Muscle layer of colon (tissue), 2 donors: ENCODE results near the gene LAMTOR2.

ENCODE experiments used
- H3K27ac ChIP-seq: one replicate; pipeline ENCODE4 v1.7.0; 2013; ENCODE audit warnings: low read depth, mild to moderate bottlenecking, low read length, moderate library complexity
- H3K27me3 ChIP-seq, 2 donors: one replicate each; pipeline ENCODE4 v1.7.0; 2013; ENCODE audit warnings: low read length in 2 of 2, mild to moderate bottlenecking in 2 of 2; ENCODE audit not compliant: insufficient read depth in 2 of 2, control insufficient read depth in 1 of 2
- H3K36me3 ChIP-seq: one replicate; pipeline ENCODE4 v1.7.0; 2013; ENCODE audit warnings: mild to moderate bottlenecking, low read length; ENCODE audit not compliant: insufficient read depth
- H3K4me1 ChIP-seq: one replicate; pipeline ENCODE4 v1.7.0; 2013; ENCODE audit warnings: mild to moderate bottlenecking, low read length; ENCODE audit not compliant: insufficient read depth
- H3K4me3 ChIP-seq, 2 donors: one replicate each; pipeline ENCODE4 v1.7.0; 2013; ENCODE audit warnings: low read length in 2 of 2, low read depth in 1 of 2, mild to moderate bottlenecking in 1 of 2, moderate library complexity in 1 of 2
- H3K9ac ChIP-seq: one replicate; pipeline ENCODE4 v1.7.0; 2013; ENCODE audit warnings: low read length
- H3K9me3 ChIP-seq: one replicate; pipeline ENCODE4 v1.7.0; 2013; ENCODE audit warnings: mild to moderate bottlenecking, low read length
- donor health status: abdominal sarcoma.
- donor health status: Adenocarcinoma of cecum.

LAMTOR2 gene

GRCh38 chr1:156053768-156054499 lies 648 bp upstream of the LAMTOR2 start, which contains the start of gene UBQLN4:
Gene UBQLN4, minus strand, starts transcription at chr1:156053798. Its CDS starts 97 bp downstream, at chr1:156053701.
- H3K27ac ChIP-seq: peak within 1 kb of the TSS; percentile 99
- H3K27me3 ChIP-seq: no peaks in the 10 kb centered on the region
- H3K9me3 ChIP-seq: no peaks in the 10 kb centered on the region
- H3K9ac ChIP-seq: peak within 1 kb of the TSS; percentile 84
- peak within 1 kb of the TSS; percentile 73 to 91 for H3K4me3 ChIP-seq
- peaks cover 24% of the 10 kb centered on the region for H3K36me3 ChIP-seq
- peaks cover 15% of the 10 kb centered on the region for H3K4me1 ChIP-seq

DNA sequence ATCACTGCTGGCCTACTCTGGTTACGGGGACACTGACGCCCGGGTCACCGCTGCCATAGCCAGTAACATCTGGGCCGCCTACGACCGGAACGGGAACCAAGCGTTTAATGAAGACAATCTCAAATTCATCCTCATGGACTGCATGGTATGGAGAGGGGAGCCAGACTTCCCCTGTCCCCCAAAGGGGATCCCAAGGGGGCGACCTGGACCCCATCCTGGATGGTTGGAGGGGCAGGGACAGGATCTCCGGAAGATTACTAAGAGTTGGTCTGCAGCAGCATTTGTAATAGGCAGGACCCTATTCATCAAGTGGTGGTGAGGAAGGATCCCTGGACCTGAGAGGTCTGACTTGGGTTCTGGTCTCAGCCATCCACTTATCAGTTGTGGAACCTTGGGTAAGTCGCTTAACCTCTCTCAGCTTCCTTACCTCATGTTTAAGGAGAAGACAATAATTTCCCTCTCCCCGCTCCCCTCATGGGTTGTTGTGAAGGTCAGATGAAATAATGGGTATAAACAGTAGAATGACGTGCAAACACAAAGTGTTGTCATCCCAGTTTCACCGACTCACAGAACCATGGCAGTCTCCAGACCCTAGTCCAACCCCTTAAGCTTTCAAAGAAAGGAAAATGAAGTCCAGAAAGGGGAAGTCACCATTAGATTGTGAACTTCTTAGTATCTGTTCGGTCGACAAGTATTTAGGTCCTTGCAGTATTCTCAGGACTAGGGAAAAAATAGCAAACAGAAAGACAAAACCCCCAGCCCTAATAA lies 883 bp downstream of the LAMTOR2 start:
- peak overlapping the region; percentile 63 to 91 for H3K4me3 ChIP-seq
- peaks cover 10% of the 10 kb centered on the region for H3K36me3 ChIP-seq
- peak overlapping the region; percentile 72 for H3K9ac ChIP-seq
- H3K27ac ChIP-seq: peak overlapping the region; percentile 99
- no peaks in the 10 kb centered on the region for H3K9me3 ChIP-seq
- H3K27me3 ChIP-seq: no peaks in the 10 kb centered on the region
- H3K4me1 ChIP-seq: peaks cover 15% of the 10 kb centered on the region

DNA sequence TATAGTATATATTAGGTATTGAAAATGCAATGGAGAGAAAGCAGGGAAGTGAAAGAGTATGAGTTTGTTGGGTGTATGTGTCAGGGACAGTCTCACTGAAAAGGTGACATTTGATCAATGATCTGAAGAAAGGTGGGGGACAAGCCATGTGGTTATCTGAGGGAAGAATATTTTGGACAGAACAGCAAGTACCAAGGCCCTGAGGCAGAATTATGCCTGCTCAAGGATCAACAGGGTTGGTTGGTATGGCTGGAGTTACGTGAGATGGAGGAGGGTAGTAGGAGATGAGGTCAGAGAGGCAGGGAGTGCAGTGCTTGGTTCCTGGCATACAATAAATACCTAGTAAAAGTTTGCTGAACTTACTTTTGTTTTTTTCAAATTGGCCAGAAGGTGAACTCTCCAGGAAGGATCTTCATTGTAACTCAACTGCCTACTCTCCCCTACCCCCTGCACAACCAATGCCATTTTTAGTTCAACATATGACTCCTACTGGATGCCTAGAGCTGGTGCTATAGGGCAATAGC lies 1.8 kb downstream of the LAMTOR2 start:
- Histone ChIP-seq H3K36me3 (peaks cover 9% of the 10 kb centered on the region), H3K4me1 (peaks cover 15% of the 10 kb centered on the region), H3K27ac (no peak overlapping the region), H3K9me3 (no peaks in the 10 kb centered on the region), H3K4me3 (no peak overlapping the region), H3K9ac (no peak overlapping the region), H3K27me3 (no peaks in the 10 kb centered on the region)

GRCh38 chr1:156060937-156061636 lies 6.5 kb downstream of the LAMTOR2 start, which contains the start of gene RAB25:
Gene RAB25, plus strand, starts transcription at chr1:156061160. Its CDS starts 241 bp downstream, at chr1:156061401.
- no peaks in the 10 kb centered on the region for H3K4me1 ChIP-seq
- H3K36me3 ChIP-seq: peaks cover 9% of the 10 kb centered on the region
- no peak within 1 kb of the TSS for H3K4me3 ChIP-seq
- no peak within 1 kb of the TSS for H3K27ac ChIP-seq
- H3K27me3 ChIP-seq: no peaks in the 10 kb centered on the region
- H3K9me3 ChIP-seq: no peaks in the 10 kb centered on the region
- H3K9ac ChIP-seq: no peak within 1 kb of the TSS

GRCh38 chr1:156062189-156062588 lies 7.6 kb downstream of the LAMTOR2 start:
- no peak overlapping the region for H3K4me3 ChIP-seq

GRCh38 chr1:156063997-156064285 lies 9.4 kb downstream of the LAMTOR2 start:
- Histone ChIP-seq H3K4me1 (no peaks in the 10 kb centered on the region), H3K27me3 (no peaks in the 10 kb centered on the region), H3K36me3 (no peaks in the 10 kb centered on the region), H3K27ac (no peak overlapping the region), H3K9ac (no peak overlapping the region), H3K4me3 (no peak overlapping the region), H3K9me3 (no peaks in the 10 kb centered on the region)

More at GRCh38 chr1:156062189-156062588, 7.6 kb downstream of the LAMTOR2 start:
- Histone ChIP-seq H3K36me3 (peaks cover 9% of the 10 kb centered on the region), H3K27me3 (no peaks in the 10 kb centered on the region), H3K9me3 (no peaks in the 10 kb centered on the region), H3K9ac (no peak overlapping the region), H3K4me1 (no peaks in the 10 kb centered on the region), H3K27ac (no peak overlapping the region)

DNA sequence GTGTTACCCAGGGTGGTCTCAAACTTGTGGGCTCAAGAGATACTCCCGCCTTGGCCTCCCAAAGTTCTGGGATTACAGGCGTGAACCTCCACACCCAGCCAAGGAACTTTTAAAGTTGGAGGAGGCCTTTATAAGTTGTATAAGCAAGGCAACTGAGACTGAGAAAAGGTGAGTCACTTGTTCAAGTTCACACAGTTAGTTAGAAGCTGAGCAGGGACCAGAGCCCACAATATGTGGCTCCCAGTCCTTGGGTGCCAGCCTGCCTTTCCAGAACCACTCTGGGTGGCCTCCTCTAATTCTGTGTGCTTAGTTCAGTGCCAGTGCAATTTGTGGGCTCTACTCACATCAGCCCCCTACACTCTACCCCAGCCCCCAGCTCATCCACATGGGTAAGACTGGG lies 10.0 kb downstream of the LAMTOR2 start:
- Histone ChIP-seq H3K27me3 (no peaks in the 10 kb centered on the region), H3K27ac (no peak overlapping the region), H3K4me3 (no peak overlapping the region), H3K9me3 (no peaks in the 10 kb centered on the region), H3K9ac (no peak overlapping the region), H3K4me1 (no peaks in the 10 kb centered on the region), H3K36me3 (no peaks in the 10 kb centered on the region)

DNA sequence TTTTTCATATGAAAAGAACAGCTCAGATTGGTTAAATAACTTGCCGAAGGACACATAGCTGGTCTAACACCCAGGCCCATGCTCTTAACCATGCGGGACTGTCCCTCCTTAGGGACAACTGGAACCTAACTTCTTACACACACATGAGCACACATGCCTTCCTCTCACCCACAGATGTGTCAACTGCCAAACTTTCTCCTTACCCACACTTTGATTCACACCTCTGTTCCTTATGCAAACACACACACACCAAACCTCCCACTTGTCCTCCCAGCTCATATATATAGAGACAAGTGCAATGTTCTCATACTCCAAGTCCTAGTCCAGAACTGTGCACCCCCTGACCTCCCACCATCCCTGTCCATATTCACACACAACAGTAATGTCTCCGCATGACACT lies 10.6 kb downstream of the LAMTOR2 start:
- H3K9ac ChIP-seq: no peak overlapping the region
- H3K9me3 ChIP-seq: no peaks in the 10 kb centered on the region
- H3K27me3 ChIP-seq: peaks cover 0 to 4% of the 10 kb centered on the region in 2 donors
- no peaks in the 10 kb centered on the region for H3K36me3 ChIP-seq
- H3K4me1 ChIP-seq: no peaks in the 10 kb centered on the region
- no peak overlapping the region for H3K4me3 ChIP-seq
- no peak overlapping the region for H3K27ac ChIP-seq

DNA sequence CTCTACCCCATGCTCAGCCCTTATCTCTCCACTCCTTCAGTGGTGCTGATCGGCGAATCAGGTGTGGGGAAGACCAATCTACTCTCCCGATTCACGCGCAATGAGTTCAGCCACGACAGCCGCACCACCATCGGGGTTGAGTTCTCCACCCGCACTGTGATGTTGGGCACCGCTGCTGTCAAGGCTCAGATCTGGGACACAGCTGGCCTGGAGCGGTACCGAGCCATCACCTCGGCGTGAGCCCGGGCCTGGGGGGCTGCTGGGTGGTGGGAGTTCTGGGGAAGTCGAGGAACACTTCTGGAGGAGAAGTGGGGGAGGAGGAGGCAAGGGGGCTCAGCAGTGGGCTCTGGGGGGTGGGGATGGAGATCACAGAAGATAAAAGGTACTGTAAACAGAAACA lies 11.3 kb downstream of the LAMTOR2 start:
- Histone ChIP-seq H3K27me3 (peaks cover 0 to 8% of the 10 kb centered on the region in 2 donors), H3K4me1 (no peaks in the 10 kb centered on the region), H3K27ac (no peak overlapping the region), H3K9me3 (no peaks in the 10 kb centered on the region), H3K36me3 (no peaks in the 10 kb centered on the region), H3K4me3 (no peak overlapping the region), H3K9ac (no peak overlapping the region)

GRCh38 chr1:156067262-156067661 lies 12.7 kb downstream of the LAMTOR2 start:
- Histone ChIP-seq H3K4me3 (no peak overlapping the region), H3K36me3 (no peaks in the 10 kb centered on the region), H3K27me3 (peaks cover 0 to 8% of the 10 kb centered on the region in 2 donors), H3K27ac (no peak overlapping the region), H3K9ac (no peak overlapping the region), H3K4me1 (no peaks in the 10 kb centered on the region), H3K9me3 (no peaks in the 10 kb centered on the region)
